ENCODE measurements around the gene PITRM1.

PITRM1 gene

GRCh38 chr10:3135006-3135405 is 37.6 kb downstream of the PITRM1 start:
- Histone ChIP-seq H3K9me3 (ENCODE audit: insufficient read depth, low read length) (no peaks in the 10 kb centered on the region), H2AFZ (ENCODE audit: low read depth, low read length, severe bottlenecking) (no peak overlapping the region), H3K9me2 (replicated peaks; ENCODE audit: insufficient read depth, low read length) (no peaks in the 10 kb centered on the region), H3K4me3 (ENCODE audit: insufficient read depth, low read length, poor library complexity, severe bottlenecking) (no peak overlapping the region), H3K79me2 (ENCODE audit: insufficient read depth, low read length) (no peaks in the 10 kb centered on the region), H3K27me3 (ENCODE audit: low read length) (no peaks in the 10 kb centered on the region), H3K9ac (ENCODE audit: low read length) (no peak overlapping the region), H3K4me2 (ENCODE audit: low read depth, low read length, poor library complexity, severe bottlenecking) (no peak overlapping the region), H3K27ac (ENCODE audit: low read depth, low read length) (no peak overlapping the region), H3K36me3 (ENCODE audit: low read length) (peaks cover 27% of the 10 kb centered on the region), H3F3A (ENCODE audit: insufficient read depth) (peaks cover 4% of the 10 kb centered on the region; the same call in 1 of the 2 replicates), H4K20me1 (ENCODE audit: low read depth, low read length) (no peaks in the 10 kb centered on the region)
- TF ChIP-seq EZH2phosphoT487 (conservative IDR thresholded peaks at IDR 0.05; ENCODE audit: low read length) = no peak

GRCh38 chr10:3133948-3134347 is 38.6 kb downstream of the PITRM1 start:
- Histone ChIP-seq H3K9ac (ENCODE audit: low read length) (no peak overlapping the region), H3K9me3 (ENCODE audit: insufficient read depth, low read length) (no peaks in the 10 kb centered on the region), H4K20me1 (ENCODE audit: low read depth, low read length) (no peaks in the 10 kb centered on the region), H3K36me3 (ENCODE audit: low read length) (peaks cover 27% of the 10 kb centered on the region), H3K4me3 (ENCODE audit: insufficient read depth, low read length, poor library complexity, severe bottlenecking) (no peak overlapping the region), H3K27me3 (ENCODE audit: low read length) (no peaks in the 10 kb centered on the region), H3K79me2 (ENCODE audit: insufficient read depth, low read length) (no peaks in the 10 kb centered on the region), H3K9me2 (replicated peaks; ENCODE audit: insufficient read depth, low read length) (no peaks in the 10 kb centered on the region), H3K27ac (ENCODE audit: low read depth, low read length) (no peak overlapping the region), H2AFZ (ENCODE audit: low read depth, low read length, severe bottlenecking) (no peak overlapping the region), H3F3A (ENCODE audit: insufficient read depth) (peaks cover 4% of the 10 kb centered on the region; the same call in 1 of the 2 replicates), H3K4me2 (ENCODE audit: low read depth, low read length, poor library complexity, severe bottlenecking) (no peak overlapping the region)
- TF ChIP-seq EZH2phosphoT487 (conservative IDR thresholded peaks at IDR 0.05; ENCODE audit: low read length) (no peak), CTCF (IDR thresholded peaks at IDR 0.05; ENCODE audit: insufficient read depth, low read length, poor library complexity, severe bottlenecking) (no peak)

- Histone ChIP-seq H4K20me1 (ENCODE audit: low read depth, low read length) (no peaks in the 10 kb centered on the region), H3K27me3 (ENCODE audit: low read length) (no peaks in the 10 kb centered on the region), H3K36me3 (ENCODE audit: low read length) (peaks cover 30% of the 10 kb centered on the region), H3K4me2 (ENCODE audit: low read depth, low read length, poor library complexity, severe bottlenecking) (no peak overlapping the region), H3K9me3 (ENCODE audit: insufficient read depth, low read length) (no peaks in the 10 kb centered on the region), H3F3A (ENCODE audit: insufficient read depth) (peaks cover 4% of the 10 kb centered on the region; the same call in 1 of the 2 replicates), H3K27ac (ENCODE audit: low read depth, low read length) (no peak overlapping the region), H3K9ac (ENCODE audit: low read length) (no peak overlapping the region), H3K79me2 (ENCODE audit: insufficient read depth, low read length) (no peaks in the 10 kb centered on the region), H3K9me2 (replicated peaks; ENCODE audit: insufficient read depth, low read length) (no peaks in the 10 kb centered on the region), H3K4me3 (ENCODE audit: insufficient read depth, low read length, poor library complexity, severe bottlenecking) (no peak overlapping the region), H2AFZ (ENCODE audit: low read depth, low read length, severe bottlenecking) (no peak overlapping the region)
- no peak for TF ChIP-seq CTCF (IDR thresholded peaks at IDR 0.05; ENCODE audit: insufficient read depth, low read length, poor library complexity, severe bottlenecking)
- TF ChIP-seq EZH2phosphoT487 (conservative IDR thresholded peaks at IDR 0.05; ENCODE audit: low read length) = no peak
These were observed 40.3 kb downstream of the PITRM1 start for GRCh38 chr10:3132036-3133025.

DNA sequence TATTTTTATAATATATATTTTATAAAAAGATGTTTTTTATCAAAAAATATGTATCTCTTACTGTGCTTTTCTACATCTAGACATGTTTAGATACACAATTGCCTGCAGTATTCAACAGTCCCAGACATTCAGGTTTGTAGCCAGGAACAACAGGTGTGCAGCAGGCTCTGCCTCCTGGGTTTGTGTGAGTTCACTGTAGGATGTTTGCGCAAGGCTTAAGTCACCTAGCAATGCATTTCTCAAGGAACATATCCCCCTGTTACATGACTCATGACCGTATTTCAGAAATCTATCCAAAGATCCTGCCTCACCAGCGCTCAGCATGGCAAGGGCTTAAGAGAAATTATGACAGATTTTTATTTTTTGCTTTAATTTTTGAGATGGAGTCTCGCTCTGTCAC is 41.5 kb downstream of the PITRM1 start:
- no peak overlapping the region for H3K9ac ChIP-seq (ENCODE audit: low read length)
- no peaks in the 10 kb centered on the region for H3K27me3 ChIP-seq (ENCODE audit: low read length)
- no peaks in the 10 kb centered on the region for H3K9me3 ChIP-seq (ENCODE audit: insufficient read depth, low read length)
- H3F3A ChIP-seq (ENCODE audit: insufficient read depth) = peaks cover 4% of the 10 kb centered on the region; the same call in 1 of the 2 replicates
- H3K79me2 ChIP-seq (ENCODE audit: insufficient read depth, low read length) = no peaks in the 10 kb centered on the region
- peaks cover 28% of the 10 kb centered on the region for H3K36me3 ChIP-seq (ENCODE audit: low read length)
- H3K27ac ChIP-seq (ENCODE audit: low read depth, low read length) = no peak overlapping the region
- H3K9me2 ChIP-seq (replicated peaks; ENCODE audit: insufficient read depth, low read length) = no peaks in the 10 kb centered on the region
- TF ChIP-seq EZH2phosphoT487 (conservative IDR thresholded peaks at IDR 0.05; ENCODE audit: low read length) = no peak
- TF ChIP-seq CTCF (IDR thresholded peaks at IDR 0.05; ENCODE audit: insufficient read depth, low read length, poor library complexity, severe bottlenecking) = no peak
- H4K20me1 ChIP-seq (ENCODE audit: low read depth, low read length) = no peaks in the 10 kb centered on the region
- no peak overlapping the region for H3K4me3 ChIP-seq (ENCODE audit: insufficient read depth, low read length, poor library complexity, severe bottlenecking)
- no peak overlapping the region for H2AFZ ChIP-seq (ENCODE audit: low read depth, low read length, severe bottlenecking)
- no peak overlapping the region for H3K4me2 ChIP-seq (ENCODE audit: low read depth, low read length, poor library complexity, severe bottlenecking)

Measured in SU-DHL-6 (cell line).